Measurements from ENCODE around the gene UROS.

DNA sequence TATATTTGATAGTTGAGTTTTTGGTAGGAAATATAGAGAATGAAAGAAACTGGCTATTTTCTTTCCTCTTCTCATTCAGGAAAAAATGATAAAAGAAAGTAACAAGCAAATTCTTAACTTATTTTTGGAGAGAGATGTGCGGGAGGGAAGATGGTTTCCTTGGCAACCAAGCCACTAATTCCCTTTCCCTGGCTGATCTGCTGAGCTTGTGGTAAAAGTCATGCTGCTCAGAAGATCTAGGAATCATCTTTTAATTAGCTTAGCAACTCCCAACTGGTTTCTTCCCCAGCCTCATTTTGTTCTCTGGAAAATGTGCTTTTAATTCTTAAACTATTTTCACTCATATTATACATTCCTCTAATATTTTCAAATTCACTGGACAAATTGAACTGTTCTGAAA, 11.8 kb downstream of the UROS start:
- TF ChIP-seq, protein P1, sequence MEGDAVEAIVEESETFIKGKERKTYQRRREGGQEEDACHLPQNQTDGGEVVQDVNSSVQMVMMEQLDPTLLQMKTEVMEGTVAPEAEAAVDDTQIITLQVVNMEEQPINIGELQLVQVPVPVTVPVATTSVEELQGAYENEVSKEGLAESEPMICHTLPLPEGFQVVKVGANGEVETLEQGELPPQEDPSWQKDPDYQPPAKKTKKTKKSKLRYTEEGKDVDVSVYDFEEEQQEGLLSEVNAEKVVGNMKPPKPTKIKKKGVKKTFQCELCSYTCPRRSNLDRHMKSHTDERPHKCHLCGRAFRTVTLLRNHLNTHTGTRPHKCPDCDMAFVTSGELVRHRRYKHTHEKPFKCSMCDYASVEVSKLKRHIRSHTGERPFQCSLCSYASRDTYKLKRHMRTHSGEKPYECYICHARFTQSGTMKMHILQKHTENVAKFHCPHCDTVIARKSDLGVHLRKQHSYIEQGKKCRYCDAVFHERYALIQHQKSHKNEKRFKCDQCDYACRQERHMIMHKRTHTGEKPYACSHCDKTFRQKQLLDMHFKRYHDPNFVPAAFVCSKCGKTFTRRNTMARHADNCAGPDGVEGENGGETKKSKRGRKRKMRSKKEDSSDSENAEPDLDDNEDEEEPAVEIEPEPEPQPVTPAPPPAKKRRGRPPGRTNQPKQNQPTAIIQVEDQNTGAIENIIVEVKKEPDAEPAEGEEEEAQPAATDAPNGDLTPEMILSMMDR (tag by site-specific recombination; IDR thresholded peaks at IDR 0.05) = no peak
- TF ChIP-seq, protein P2, sequence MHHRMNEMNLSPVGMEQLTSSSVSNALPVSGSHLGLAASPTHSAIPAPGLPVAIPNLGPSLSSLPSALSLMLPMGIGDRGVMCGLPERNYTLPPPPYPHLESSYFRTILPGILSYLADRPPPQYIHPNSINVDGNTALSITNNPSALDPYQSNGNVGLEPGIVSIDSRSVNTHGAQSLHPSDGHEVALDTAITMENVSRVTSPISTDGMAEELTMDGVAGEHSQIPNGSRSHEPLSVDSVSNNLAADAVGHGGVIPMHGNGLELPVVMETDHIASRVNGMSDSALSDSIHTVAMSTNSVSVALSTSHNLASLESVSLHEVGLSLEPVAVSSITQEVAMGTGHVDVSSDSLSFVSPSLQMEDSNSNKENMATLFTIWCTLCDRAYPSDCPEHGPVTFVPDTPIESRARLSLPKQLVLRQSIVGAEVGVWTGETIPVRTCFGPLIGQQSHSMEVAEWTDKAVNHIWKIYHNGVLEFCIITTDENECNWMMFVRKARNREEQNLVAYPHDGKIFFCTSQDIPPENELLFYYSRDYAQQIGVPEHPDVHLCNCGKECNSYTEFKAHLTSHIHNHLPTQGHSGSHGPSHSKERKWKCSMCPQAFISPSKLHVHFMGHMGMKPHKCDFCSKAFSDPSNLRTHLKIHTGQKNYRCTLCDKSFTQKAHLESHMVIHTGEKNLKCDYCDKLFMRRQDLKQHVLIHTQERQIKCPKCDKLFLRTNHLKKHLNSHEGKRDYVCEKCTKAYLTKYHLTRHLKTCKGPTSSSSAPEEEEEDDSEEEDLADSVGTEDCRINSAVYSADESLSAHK (tag by site-specific recombination; IDR thresholded peaks at IDR 0.05) = no peak
- TF ChIP-seq ZNF791 (tag by site-specific recombination; IDR thresholded peaks at IDR 0.05) = no peak
